Transverse colon (tissue), 4 donors: Measurements from ENCODE around the gene DNAAF5. TPM values are rescaled to one million over a fixed set of nuclear protein-coding genes. Genes with fewer than 3 reads are reported as not detected.

Experiments used
- DNase-seq: peaks from one replicate; pipeline ENCODE4 v3.0.0-alpha.2; 2019
- H3K27ac ChIP-seq, 4 donors: fragments of 200-600 bp; sonication (generic); 2 replicates each; pipeline ENCODE4 v1.5.1; 2016 to 2018; ENCODE audit warnings: inconsistent platforms in 4 of 4
- H3K27me3 ChIP-seq: fragments of 200-600 bp; sonication (generic); 2 replicates; pipeline ENCODE4 v1.5.1; 2017; ENCODE audit warnings: inconsistent platforms
- H3K36me3 ChIP-seq, 4 donors: fragments of 200-600 bp; sonication (generic); 2 replicates each; pipeline ENCODE4 v1.5.1; 2017 to 2019; ENCODE audit warnings: inconsistent platforms in 4 of 4
- H3K4me1 ChIP-seq, 4 donors: fragments of 200-600 bp; sonication (generic); 2 replicates each; pipeline ENCODE4 v1.5.1; 2017 to 2020; ENCODE audit warnings: inconsistent platforms in 4 of 4
- H3K4me3 ChIP-seq, 4 donors: fragments of 200-600 bp; sonication (generic); 1 replicate in 1 of 4; 2 replicates in 3 of 4; pipeline versions ENCODE4 v1.5.1 to v1.6.1; 2017 to 2019; ENCODE audit warnings: inconsistent platforms in 4 of 4
- H3K9me3 ChIP-seq, 2 donors: fragments of 200-600 bp; sonication (generic); 2 replicates each; pipeline ENCODE4 v1.5.1; 2017 to 2019; ENCODE audit warnings: inconsistent platforms in 2 of 2
- CTCF ChIP-seq, 5 experiments: fragments of 200-600 bp in 3 of 5; fragments of 450-650 bp in 2 of 5; sonication (generic) in 3 of 5; IDR thresholded peaks; 1 replicate in 2 of 5; 2 replicates in 3 of 5; pipeline ENCODE4 v1.5.1; 2016 to 2017; ENCODE audit warnings: antibody characterized with exemption in 5 of 5, inconsistent platforms in 3 of 5, mild to moderate bottlenecking in 2 of 5, moderate library complexity in 1 of 5
- EP300 ChIP-seq: sonication (generic); formaldehyde crosslinking; IDR thresholded peaks from one replicate; pipeline ENCODE4 v1.6.1; 2017; ENCODE audit warnings: antibody characterized with exemption, low read depth
- POLR2A ChIP-seq: fragments of 450-650 bp; IDR thresholded peaks from one replicate; pipeline ENCODE4 v1.6.1; 2016; ENCODE audit warnings: antibody characterized with exemption, mild to moderate bottlenecking, moderate library complexity
- POLR2AphosphoS5 ChIP-seq, 3 donors: sonication (generic); formaldehyde crosslinking; IDR thresholded peaks; one replicate each; pipeline ENCODE4 v1.6.1; 2016; ENCODE audit warnings: antibody characterized with exemption in 3 of 3
- WGBS, 2 donors: methylation state at CpG; one replicate each; pipeline ENCODE4 v1.1.5; 2018; ENCODE audit warnings: low coverage in 1 of 2; 5-methylcytosine and 5-hydroxymethylcytosine counted together
- in situ Hi-C, 4 donors: fragments of 200-750 bp; cut with MboI; loops; one replicate each; pipeline versions ENCODE4 v1.15.0 to v1.15.1; 2017; ENCODE audit warnings: low sequenced_read_pairs in 3 of 4, low pct_ligation_motif_present in 1 of 4, low pct_unique_long_range_greater_than_20kb in 1 of 4
- intact Hi-C: fragments of 100-400 bp; cut with DNase I; formaldehyde crosslinking; loops from one replicate; pipeline ENCODE4 v1.15.1; 2023; ENCODE audit warnings: low total_unique reads
- total RNA-seq, 4 donors: library from RNA; depleted of rRNA; stranded (reverse); fragments of >200 nt; gene quantifications; one replicate each; pipeline ENCODE4 v1.1.0, GENCODE V29; 2016

DNAAF5 gene
- total RNA-seq, 4 donors from 2014 or later: 20.5 to 97.3 (median 34.6) TPM

GRCh38 chr7:685540-685939 is 41.0 kb upstream of the DNAAF5 start:
- 95 to 100% methylated on average over 1 of the region's 1 CpG for WGBS, 2 donors
- Histone ChIP-seq H3K9me3 (peaks cover 21 to 23% of the 10 kb centered on the region in 2 donors), H3K36me3 (peaks cover 0 to 5% (median 0%) of the 10 kb centered on the region in 4 donors), H3K4me3 (no peak overlapping the region), H3K4me1 (no peaks in the 10 kb centered on the region), H3K27me3 (no peaks in the 10 kb centered on the region), H3K27ac (no peak overlapping the region)
- in situ Hi-C loops (no loop called here), intact Hi-C loops (no loop called here)
- no peak for DNase-seq
- TF ChIP-seq POLR2AphosphoS5 (IDR thresholded peaks at IDR 0.05) (no peak), EP300 (no peak)

- intact Hi-C loops: loop anchor here (1.0 kb wide), 1 partner anchor 27 kb away; no protein-coding TSS in a partner anchor
- H3K4me1 ChIP-seq: no peaks in the 10 kb centered on the region
These were observed 35.8 kb upstream of the DNAAF5 start for GRCh38 chr7:690478-691360.

GRCh38 chr7:691361-692045 is 35.0 kb upstream of the DNAAF5 start:
- H3K27me3 ChIP-seq: no peaks in the 10 kb centered on the region
- WGBS, 2 donors: 95% methylated on average over 7 to 25 of the region's 25 CpGs
- DNase-seq: no peak
- H3K27ac ChIP-seq: no peak overlapping the region
- peaks cover 11 to 15% of the 10 kb centered on the region in 2 donors for H3K9me3 ChIP-seq
- in situ Hi-C loops (no loop called here), intact Hi-C loops (no loop called here)
- no peaks in the 10 kb centered on the region for H3K36me3 ChIP-seq
- no peak overlapping the region for H3K4me3 ChIP-seq
- TF ChIP-seq POLR2A: no peak
- TF ChIP-seq CTCF (IDR thresholded peaks at IDR 0.05): no peak
- no peak for TF ChIP-seq POLR2AphosphoS5 (IDR thresholded peaks at IDR 0.05)
- no peak for TF ChIP-seq EP300
- no peaks in the 10 kb centered on the region for H3K4me1 ChIP-seq

More at GRCh38 chr7:690478-691360, 35.8 kb upstream of the DNAAF5 start:
- H3K27me3 ChIP-seq: no peaks in the 10 kb centered on the region
- H3K27ac ChIP-seq: no peak overlapping the region
- WGBS, 2 donors: 65 to 92% methylated on average over 4 to 24 of the region's 27 CpGs
- no peak for TF ChIP-seq CTCF (IDR thresholded peaks at IDR 0.05)
- no peak for TF ChIP-seq POLR2AphosphoS5 (IDR thresholded peaks at IDR 0.05)
- peak; percentile 2 for DNase-seq
- peaks cover 0 to under 1% (median 0%) of the 10 kb centered on the region in 4 donors for H3K36me3 ChIP-seq
- H3K9me3 ChIP-seq: peaks cover 16 to 19% of the 10 kb centered on the region in 2 donors
- H3K4me3 ChIP-seq: no peak overlapping the region
- in situ Hi-C loops: no loop called here

GRCh38 chr7:693280-693679 is 33.2 kb upstream of the DNAAF5 start:
- TF ChIP-seq POLR2A (no peak), CTCF (IDR thresholded peaks at IDR 0.05) (no peak), EP300 (no peak), POLR2AphosphoS5 (IDR thresholded peaks at IDR 0.05) (no peak)
- H3K9me3 ChIP-seq: peaks cover 7 to 11% of the 10 kb centered on the region in 2 donors
- no peaks in the 10 kb centered on the region for H3K4me1 ChIP-seq
- no peaks in the 10 kb centered on the region for H3K27me3 ChIP-seq
- H3K4me3 ChIP-seq: no peak overlapping the region
- H3K36me3 ChIP-seq: no peaks in the 10 kb centered on the region
- WGBS, 2 donors: 94 to 100% methylated on average over 3 to 18 of the region's 22 CpGs
- DNase-seq: no peak
- no peak overlapping the region for H3K27ac ChIP-seq
- intact Hi-C loops (no loop called here), in situ Hi-C loops (no loop called here)
